Amniotic stem cell (primary cell): ENCODE measurements around the gene ST3GAL4.

Experiments
- DNase-seq: peaks from one replicate; lab custom pipeline; 2025; lab: John Stamatoyannopoulos, UW

The ST3GAL4 gene

DNA sequence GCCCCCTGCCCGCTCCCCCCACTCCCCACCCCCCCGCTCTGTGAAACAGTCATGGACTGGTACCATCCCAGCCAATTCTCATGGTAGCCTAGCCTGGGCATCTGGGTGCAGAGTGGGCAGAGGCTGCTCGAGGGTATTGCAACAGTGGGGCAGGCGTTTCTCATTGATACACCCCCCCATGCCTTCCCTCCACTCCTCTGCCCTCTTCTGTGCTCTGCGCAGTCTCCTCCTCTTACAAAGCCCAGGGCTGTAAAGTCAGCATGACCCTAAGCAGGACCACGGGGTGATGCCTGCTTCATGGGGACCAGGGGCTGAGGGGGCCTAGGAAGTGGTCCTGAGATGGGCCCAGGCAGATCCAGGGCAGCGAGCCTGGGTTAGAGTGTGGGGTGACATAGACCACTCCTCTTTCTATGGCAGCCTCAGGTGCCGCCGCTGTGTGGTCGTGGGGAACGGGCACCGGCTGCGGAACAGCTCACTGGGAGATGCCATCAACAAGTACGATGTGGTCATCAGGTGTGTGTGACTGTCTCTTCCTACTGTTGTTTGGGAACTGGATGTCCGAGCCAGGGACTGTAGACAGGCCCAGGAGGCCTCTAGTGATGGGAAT lies 52.3 kb downstream of the ST3GAL4 start:
- DNase-seq: no peak

DNA sequence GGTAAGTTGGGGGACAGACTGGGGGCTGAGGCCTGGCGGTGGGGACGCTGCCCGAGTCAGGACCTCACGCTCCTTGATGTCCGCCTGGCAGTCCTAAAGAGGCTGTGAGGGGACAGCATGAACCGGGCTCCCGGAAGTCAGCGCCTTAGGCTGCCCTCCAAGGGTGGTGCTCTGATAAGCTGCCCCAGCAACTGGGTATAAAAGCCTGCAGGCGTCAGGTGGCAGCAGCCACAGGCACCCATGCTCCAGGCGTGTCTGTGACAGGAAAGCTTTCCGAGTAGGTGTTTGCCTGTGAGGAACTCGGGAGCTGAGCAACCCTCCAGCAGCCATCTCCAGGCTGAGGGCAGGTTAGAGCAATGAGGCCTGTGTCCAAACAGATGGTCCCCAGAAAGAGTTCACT lies 53.0 kb downstream of the ST3GAL4 start:
- DNase-seq: no peak

DNA sequence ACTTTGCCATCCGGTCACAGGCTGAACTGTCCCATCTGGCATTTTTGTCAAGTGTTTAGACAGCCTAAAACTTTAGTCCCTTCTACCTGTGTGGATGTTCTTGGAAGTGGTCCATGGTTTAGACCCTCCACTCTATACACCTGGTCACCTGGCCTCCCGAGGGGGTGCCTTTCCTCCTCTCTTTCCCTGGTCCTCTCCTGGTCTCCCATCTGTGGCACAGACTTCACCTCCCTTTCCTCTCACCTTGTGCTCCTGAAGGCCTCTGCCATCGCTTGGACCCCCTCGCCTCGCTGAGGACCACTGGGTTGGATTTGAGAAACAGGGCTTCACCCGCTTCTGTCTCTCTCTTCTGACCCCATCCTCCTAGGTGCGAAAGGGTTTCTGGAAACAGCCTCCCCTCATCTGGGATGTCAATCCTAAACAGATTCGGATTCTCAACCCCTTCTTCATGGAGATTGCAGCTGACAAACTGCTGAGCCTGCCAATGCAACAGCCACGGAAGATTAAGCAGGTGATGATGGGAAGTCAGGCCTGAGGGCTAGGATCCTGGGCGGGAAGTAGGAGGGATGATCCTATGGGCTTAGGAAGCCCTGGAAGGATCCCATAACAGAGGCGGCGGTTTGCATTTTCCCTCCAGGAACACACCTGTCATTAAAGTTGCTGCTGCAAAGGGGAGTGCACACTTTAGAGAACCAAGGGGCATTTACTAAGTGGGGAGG lies 53.6 kb downstream of the ST3GAL4 start:
- no peak for DNase-seq

DNA sequence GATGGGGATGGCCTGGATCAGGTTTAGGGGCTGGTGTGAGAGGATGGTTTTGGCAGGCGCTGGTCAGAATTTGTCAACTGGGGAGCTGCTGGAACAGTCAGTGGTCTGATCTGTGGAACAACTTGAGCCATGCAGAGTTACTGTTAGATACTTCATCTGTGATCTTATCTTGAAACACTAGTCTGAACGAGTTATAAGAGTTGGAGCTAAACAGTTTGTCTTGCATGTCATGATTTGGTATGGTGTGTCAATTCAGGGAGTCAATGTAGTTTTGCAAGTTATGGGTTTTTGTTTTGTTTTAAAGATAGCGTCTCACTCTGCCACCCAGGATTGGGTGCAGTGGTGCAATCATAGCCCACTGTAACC lies 54.1 kb downstream of the ST3GAL4 start:
- no peak for DNase-seq

DNA sequence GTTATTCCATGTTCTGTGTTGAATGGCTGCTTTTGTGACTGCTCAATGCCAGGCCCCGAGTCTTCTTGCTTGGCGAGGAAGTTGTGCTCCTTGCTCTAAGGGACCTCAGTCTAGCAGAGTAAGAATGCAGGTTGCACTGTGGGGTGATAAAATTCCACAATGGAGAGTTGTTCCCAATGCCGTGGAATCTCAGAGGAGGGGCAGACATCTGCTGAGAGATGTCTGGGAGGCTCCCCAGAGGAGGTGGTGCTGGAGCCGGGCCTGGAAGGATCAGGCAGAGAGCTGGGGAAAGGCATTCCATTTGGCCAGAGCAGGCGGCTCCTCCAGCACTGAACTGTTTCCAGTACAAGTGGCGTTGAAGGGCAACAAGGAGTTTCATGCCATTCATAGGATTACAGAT lies 55.2 kb downstream of the ST3GAL4 start:
- DNase-seq: no peak

DNA sequence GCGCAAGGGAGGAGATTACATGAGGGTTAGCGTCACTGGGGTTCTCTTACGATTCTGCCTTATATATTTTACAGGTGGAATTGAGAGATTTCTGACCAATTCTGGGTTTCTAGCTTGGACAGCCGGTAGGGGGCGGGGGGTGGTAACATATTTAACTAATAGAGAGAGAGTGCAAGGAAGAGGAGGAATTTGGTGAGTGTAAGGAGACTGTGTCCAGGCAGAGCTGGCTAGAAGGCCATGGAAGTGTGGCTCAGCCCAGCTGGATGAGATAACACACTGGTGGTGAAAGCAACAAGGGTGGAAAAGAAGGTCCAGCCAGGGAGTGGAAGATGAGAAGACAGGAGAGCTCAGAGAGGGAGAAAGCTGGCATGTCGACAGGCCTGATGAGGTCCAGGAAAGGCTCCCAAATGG lies 56.5 kb downstream of the ST3GAL4 start:
- no peak for DNase-seq

DNA sequence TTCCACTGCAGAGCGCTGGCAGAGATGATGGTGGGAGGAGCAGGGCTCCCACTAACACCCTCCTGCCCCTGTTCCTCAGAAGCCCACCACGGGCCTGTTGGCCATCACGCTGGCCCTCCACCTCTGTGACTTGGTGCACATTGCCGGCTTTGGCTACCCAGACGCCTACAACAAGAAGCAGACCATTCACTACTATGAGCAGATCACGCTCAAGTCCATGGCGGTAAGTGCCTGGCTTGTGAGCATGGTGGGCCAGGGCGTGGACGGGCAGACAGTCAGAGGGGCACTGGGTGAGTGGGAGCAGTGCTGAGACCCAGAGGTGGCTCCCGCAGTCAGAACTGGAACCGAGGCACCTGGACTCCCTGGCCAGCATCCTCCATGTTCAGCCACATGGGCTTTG lies 57.9 kb downstream of the ST3GAL4 start:
- no peak for DNase-seq

DNA sequence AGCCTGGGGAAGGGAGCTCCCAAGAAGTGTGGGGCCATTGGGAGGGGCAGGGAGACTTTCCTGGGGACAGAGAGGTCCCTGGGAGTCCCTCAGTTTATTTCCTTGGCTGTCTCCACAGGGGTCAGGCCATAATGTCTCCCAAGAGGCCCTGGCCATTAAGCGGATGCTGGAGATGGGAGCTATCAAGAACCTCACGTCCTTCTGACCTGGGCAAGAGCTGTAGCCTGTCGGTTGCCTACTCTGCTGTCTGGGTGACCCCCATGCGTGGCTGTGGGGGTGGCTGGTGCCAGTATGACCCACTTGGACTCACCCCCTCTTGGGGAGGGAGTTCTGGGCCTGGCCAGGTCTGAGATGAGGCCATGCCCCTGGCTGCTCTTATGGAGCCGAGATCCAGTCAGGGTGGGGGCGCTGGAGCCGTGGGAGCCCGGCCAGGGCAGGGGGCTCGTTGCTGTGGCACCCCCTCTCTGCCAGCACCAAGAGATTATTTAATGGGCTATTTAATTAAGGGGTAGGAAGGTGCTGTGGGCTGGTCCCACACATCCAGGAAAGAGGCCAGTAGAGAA lies 58.4 kb downstream of the ST3GAL4 start:
- DNase-seq: no peak

DNA sequence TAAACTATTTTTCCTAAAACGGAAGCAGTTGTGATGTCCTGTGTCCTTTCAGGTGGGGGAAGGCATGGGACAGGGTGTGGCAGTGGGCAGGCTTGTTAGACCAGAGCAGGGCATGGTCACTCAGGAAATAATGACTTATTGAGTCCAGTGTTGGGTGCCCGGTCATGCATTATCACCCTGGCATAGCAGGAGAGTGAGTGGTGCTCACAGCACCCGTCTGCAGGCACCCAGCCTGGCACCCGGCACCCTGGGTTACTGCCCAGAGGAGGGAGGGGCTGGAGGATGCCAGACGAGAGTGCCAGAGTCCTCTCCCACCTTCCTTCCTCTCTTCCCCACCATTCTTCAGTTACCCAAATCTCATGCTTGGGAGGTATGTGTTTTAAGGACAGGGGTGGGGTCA lies 59.1 kb downstream of the ST3GAL4 start:
- no peak for DNase-seq

DNA sequence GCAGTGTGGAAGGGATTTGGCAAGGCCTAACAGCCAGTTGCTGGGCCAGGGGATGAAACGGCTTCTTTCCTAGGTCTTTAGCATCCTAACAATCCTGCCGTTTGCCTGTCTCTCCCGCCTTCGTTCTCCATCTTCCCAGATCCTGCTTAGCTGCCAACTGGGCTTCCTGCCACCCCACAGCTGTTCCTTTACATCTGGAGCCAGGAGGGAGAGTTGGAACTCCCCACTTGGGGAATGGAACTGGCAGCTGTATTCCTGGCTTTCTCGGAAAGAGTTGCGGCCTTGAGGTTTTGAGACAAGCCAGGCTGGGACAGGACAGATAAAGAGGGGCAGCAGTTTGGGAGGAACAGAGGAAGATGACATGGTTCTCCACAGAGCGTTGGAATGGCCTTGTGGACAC lies 59.6 kb downstream of the ST3GAL4 start:
- no peak for DNase-seq

DNA sequence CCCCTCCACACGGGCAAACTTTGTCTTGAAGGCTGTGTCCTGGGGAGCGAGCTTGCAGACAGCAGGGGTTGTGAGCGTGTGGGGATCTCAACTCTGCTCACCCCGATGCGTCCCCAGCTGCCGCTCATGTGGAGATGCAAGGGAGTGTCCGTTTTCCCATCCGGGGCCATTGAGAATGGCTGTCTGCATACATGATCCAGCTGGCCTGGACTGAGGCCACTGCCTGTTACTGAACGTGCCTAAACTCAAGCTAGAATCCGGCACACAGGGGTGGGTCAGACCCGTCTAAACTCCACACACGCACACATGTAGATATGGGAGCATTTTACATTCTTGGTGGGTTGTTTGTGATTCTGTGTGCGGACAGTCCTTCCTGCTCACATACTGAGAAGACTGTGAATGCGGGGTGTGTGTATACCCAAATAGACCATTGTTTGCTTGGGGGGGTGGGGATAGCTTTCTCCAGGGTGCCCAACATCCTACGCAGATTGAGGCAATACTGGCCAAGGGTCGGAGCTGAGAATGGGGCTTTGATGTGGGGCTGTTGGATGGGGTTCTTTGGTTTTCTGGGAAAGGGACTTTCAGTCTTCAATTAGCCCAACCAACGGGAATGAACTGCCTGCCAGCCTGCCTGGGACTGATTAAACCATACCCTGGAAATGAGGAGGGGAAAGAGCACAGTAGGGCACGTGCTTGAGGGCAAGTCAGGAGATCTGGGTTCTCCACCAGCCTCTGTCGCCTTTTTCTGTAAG lies 60.4 kb downstream of the ST3GAL4 start:
- no peak for DNase-seq

DNA sequence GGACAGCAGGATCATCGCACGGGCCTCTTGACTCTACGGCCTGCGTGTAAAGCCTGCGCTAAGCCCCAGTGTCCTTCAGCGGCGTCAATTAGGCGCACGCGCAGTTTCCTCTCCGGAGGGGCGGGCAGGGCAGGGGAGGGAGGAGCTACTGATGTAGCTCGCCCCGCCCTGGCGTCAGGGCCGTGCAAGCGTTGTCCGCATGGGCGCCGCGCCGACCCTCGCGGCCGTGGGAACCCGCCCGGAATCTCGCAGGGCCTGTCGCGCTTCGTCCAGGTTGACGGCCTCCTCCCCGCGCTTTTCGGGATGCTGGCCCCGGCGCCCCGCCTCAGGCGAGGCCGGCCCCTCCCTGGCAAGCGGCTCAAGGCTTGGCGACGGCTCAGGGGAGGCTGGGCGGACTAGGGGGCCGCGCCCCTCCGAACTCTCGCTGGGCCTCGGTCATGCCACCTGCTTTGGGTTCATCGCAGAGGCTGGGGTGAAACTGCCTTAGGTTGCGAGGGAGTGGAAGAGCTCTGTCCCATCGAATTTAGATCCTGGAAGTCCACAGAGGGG lies 61.1 kb downstream of the ST3GAL4 start:
- DNase-seq: no peak

DNA sequence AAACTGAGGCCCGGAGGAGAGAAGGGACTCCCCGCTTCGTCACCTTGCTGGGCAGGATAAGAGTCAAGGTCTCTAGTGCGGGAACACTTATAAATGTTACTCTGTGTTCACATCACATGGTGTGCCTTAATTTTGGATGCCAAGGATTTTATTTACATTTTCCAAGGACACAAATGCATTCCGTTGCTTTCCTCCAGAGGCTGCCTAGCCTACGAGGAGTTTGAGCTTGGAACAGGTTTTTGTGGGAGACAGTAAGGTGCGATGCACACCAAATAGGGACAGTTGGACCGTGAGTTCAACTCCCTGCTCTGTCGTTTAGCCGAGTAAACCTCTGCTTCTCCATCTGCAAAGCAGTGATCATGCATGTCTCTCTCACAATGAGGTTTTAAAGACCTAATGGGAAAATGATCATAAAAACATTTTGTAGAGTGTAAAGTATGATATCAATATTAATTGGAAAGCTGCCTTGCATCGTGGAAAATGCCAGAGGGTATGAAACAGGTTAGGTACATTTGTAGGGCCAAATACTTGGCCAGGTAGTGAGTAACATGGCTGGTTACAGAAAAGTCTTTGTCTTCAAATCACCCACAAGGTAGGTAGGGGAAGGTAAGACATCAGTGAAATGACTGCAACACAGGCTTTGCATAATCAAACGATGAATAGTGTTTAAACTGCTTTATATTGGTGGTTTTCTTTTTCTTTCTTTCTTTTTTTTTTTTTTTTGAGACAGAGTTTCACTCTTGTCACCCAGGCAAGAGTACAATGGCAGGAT lies 61.8 kb downstream of the ST3GAL4 start:
- no peak for DNase-seq

DNA sequence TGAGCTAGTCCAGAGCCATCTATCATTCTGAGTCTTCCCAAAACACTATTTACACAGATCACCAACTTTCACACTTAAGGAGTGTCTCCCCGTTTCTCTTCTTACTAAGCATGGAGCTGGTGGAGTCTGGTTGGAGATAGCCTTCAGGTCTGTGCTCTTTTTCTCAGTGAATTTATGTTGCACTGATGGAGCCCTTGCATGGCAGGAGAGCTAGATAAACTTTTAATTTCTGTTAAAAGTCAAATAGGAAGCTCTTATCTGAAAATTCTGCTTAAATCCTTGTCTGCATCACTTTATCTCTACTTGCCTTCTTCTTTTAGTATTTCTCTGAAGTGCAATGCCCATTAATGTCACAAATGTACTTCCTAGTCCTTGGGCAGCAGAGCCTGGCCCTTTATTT lies 63.4 kb downstream of the ST3GAL4 start:
- no peak for DNase-seq

DNA sequence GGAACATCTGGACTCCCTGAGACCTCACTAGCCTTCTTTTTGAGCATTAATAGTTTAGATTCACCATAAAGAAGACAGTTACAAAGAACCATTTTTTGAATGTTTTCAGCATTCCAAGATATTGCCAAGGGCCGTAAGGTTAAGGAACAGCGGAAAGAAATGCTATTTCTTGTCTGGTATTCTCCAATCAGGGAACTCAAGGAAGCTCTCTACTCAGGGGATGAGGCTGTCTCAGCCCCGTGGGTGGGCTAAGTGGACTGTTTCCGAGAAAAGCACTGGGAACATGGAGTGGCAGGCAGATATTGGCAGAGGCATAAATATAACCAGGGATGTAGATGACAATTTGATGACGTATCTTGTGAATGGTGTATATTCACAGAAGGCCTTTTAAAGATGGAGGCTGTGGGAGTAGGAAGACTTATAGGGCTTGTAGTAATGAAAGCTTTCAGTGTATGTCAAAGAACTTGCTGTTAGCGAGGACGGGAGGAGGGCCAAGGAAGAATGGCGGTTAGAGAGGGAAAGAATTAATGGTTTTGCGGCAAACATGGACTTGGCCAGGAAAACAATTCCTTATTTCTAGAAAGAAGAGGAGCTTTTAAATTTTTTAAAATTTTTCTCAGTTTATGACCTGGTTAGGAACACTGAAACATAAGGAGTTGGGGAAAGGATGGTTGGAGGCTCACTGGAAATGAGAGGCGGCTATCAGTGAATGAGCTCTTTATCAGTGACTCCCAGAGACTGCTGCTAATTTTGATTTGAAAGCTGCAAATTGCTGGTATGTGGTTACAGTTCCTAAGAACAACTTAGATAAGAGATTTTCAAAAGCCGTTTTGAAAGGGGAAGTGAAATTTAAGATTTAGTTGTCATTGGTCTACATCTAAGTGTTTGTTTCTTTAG lies 64.6 kb downstream of the ST3GAL4 start:
- no peak for DNase-seq

DNA sequence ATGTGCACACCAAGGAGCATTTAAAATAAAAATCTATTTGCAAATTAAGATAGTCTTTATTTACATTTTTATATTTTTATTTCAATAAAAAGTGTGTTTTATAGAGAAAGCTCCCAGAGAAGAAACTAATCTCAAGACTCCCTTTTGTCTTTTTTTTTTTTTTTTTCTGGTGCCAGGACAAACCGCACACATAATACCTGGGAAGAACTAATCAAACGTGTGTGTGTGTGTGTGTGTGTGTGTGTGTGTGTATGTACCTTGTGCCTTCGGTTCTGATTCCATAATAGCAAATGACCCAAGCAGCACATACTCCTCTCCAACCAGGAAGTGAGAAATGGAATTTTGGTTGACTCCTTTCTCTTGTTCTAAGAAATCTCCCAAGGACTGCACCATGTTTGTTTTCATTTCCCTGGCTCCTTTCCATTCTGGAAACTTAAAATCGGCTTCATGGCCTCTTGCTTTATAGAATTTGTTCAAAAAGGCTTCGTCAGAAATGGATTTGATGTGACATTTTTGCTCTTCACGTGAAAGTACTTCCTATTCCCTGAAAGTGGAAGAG lies 65.3 kb downstream of the ST3GAL4 start:
- DNase-seq: no peak

DNA sequence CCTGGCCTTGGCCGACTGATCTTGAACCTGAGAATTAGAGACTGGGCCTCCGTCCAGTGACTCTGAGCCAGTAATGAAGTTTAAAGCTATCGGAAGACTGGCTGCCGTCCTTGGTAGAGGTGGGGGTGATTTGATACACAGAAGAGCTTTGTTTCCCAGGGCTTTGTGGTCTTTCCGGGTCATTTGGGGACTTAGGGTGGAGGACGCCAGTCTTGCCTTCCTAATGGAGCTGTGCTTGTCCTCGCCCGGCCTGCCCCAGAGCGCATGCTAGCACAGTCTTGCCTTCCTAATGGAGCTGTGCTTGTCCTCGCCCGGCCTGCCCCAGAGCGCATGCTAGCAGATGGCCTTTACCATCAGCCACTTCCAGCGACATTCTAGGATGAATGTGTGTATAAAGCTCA lies 65.8 kb downstream of the ST3GAL4 start:
- no peak for DNase-seq

DNA sequence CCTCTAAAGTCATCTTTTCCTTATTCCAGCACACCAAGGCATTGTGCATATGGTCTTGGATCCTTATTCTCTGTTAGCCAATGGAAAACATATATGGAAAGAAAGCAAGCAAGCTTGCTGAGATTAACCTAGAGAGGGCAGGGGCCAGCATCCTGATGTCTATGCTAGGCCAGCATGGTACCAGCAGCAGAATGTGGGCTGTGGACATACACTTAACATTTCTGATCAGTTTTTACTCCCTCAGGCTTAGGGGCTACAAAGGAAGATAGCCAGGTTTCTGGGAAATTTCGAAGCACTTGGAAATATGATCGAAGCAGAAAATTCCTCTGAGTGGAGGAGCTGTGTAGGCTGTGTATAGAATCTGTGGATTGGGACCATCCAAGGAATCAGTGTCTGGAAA lies 67.0 kb downstream of the ST3GAL4 start:
- no peak for DNase-seq

DNA sequence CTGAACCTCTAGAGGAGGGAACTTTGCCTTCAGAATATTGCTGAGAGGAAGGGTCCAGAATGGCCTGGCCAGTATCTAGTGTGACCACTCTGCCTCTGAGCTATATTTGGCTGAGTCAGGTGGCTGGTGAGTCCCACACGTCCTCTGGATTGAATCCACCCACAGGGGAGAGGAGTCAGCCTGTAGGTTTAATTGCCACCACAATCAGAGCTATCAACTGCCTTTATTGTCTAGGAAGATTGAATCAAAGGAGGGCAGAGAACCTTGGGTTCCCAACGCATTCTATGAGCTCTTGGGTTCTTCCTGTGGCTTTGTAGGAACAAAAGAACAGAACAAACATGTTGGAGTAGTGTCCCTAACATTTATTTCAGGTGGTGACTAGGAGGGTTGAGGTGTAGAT lies 67.7 kb downstream of the ST3GAL4 start:
- no peak for DNase-seq

DNA sequence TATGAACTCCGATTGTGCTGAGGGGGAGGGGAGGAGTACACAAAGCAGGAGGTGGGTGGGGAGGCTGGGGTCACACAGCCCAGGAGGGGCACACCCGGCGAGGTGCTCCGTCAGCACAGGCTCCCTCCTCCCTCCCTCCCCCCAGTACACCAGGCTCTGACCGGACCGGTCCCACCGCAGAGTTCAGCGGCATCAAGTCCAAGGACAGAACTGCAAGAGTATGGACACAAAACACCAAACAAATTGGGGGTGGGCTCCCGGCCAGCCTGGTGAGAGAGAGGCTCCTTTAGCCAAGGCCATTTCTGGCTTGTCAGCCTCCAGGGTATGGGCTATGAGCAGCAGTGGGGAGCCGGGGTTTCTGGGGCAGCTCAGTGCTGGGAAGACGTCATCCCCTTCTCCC lies 68.3 kb downstream of the ST3GAL4 start:
- DNase-seq: no peak
